A673 (cell line): ENCODE results near the gene ENOX1. TPM values are rescaled to one million over a fixed set of nuclear protein-coding genes. Genes with fewer than 3 reads are reported as not detected.

Experiments used
- BruUV-seq: library from RNA; stranded (reverse); fragments of 400-500 nt; replicated peaks from 2 replicates; lab custom pipeline; 2021; lab: Mats Ljungman, UMichigan
- CTCF ChIA-PET: fragments of 300-600 bp; sonication (Branson Sonifier 250); formaldehyde crosslinking; loops from one replicate; lab custom pipeline; 2022; ENCODE audit warnings: antibody characterized with exemption; lab: Charles Lee
- POLR2A ChIA-PET: fragments of 300-600 bp; sonication (Branson Sonifier 250); formaldehyde crosslinking; loops from one replicate; lab custom pipeline; 2022; ENCODE audit warnings: antibody characterized with exemption; ENCODE audit not compliant: low non-redundant PET; lab: Charles Lee
- DNase-seq: peaks from one replicate; pipeline ENCODE4 v3.0.0-alpha.2; 2015; ENCODE audit warnings: low spot score
- H3K27ac ChIP-seq: fragments of 200-600 bp; sonication (generic); 2 replicates; pipeline ENCODE4 v1.5.1; 2016; ENCODE audit warnings: mixed run types, low read depth, mild to moderate bottlenecking, mixed read lengths, antibody characterized with exemption, low read length; ENCODE audit not compliant: poor library complexity, severe bottlenecking
- H3K27me3 ChIP-seq: fragments of 200-600 bp; sonication (generic); replicated peaks from 2 replicates; pipeline ENCODE4 v1.6.1; 2017; ENCODE audit warnings: mixed run types, low read depth, mild to moderate bottlenecking, mixed read lengths, antibody characterized with exemption, low read length; ENCODE audit not compliant: insufficient read depth, poor library complexity
- H3K36me3 ChIP-seq: fragments of 200-600 bp; sonication (generic); 2 replicates; pipeline ENCODE4 v1.6.1; 2016; ENCODE audit warnings: mixed run types, mild to moderate bottlenecking, mixed read lengths, antibody characterized with exemption, low read length; ENCODE audit not compliant: insufficient read depth, poor library complexity, severe bottlenecking
- H3K4me1 ChIP-seq: fragments of 200-600 bp; sonication (generic); 2 replicates; pipeline ENCODE4 v1.6.1; 2017; ENCODE audit warnings: mixed run types, mild to moderate bottlenecking, mixed read lengths, antibody characterized with exemption, low read length; ENCODE audit not compliant: insufficient read depth, poor library complexity, severe bottlenecking
- H3K4me3 ChIP-seq: fragments of 200-600 bp; sonication (generic); 2 replicates; pipeline ENCODE4 v1.5.1; 2016; ENCODE audit warnings: low read depth, mixed run types, mild to moderate bottlenecking, mixed read lengths, low read length; ENCODE audit not compliant: poor library complexity, severe bottlenecking
- H3K9me3 ChIP-seq: fragments of 200-600 bp; sonication (generic); 2 replicates; pipeline ENCODE4 v1.6.1; 2016; ENCODE audit warnings: mixed run types, low read depth, mild to moderate bottlenecking, mixed read lengths, antibody characterized with exemption, low read length; ENCODE audit not compliant: poor library complexity, severe bottlenecking
- CTCF ChIP-seq: fragments of 300-800, 200-600 bp; sonication (generic); conservative IDR thresholded peaks from 2 replicates; pipeline ENCODE4 v1.5.1; 2017; ENCODE audit warnings: low read depth, mild to moderate bottlenecking, antibody characterized with exemption, low read length, moderate library complexity, mixed read lengths
- EZH2 ChIP-seq: fragments of 200-600 bp; sonication (generic); IDR thresholded peaks from 2 replicates; pipeline ENCODE4 v1.6.1; 2017; ENCODE audit warnings: borderline replicate concordance, low read depth, mild to moderate bottlenecking, mixed read lengths, antibody characterized with exemption, low read length; ENCODE audit not compliant: poor library complexity, severe bottlenecking
- intact Hi-C: fragments of 100-400 bp; cut with micrococcal nuclease; formaldehyde crosslinking; loops from one replicate; pipeline ENCODE4 v1.10.0; 2022; ENCODE audit not compliant: unreplicated experiment
- total RNA-seq: library from RNA; stranded (reverse); gene quantifications from 2 replicates; pipeline ENCODE4 v1.2.3, GENCODE V29; 2021

ENOX1 gene
- total RNA-seq, 1 experiment from 2014 or later = 4.4 TPM

- H3K4me3 ChIP-seq = no peak overlapping the region
- BruUV-seq = no TSS peak
- H3K27me3 ChIP-seq = no peaks in the 10 kb centered on the region
- H3K4me1 ChIP-seq = peaks cover 41% of the 10 kb centered on the region
- TF ChIP-seq EZH2 (no peak), CTCF (no peak)
- no peaks in the 10 kb centered on the region for H3K36me3 ChIP-seq
- intact Hi-C loops = loop anchor here (5.0 kb wide), 1 partner anchor 59 kb away; no protein-coding TSS in a partner anchor
- H3K9me3 ChIP-seq = no peaks in the 10 kb centered on the region
- ChIA-PET POLR2A (no interaction called here), CTCF (no interaction called here)
- no peak overlapping the region for H3K27ac ChIP-seq
- no peak for DNase-seq
These were observed 425.7 kb downstream of the ENOX1 start for GRCh38 chr13:43360892-43361610.

- intact Hi-C loops = loop anchor here (5.0 kb wide), 1 partner anchor 58 kb away; no protein-coding TSS in a partner anchor
- no TSS peak for BruUV-seq
- Histone ChIP-seq H3K4me1 (peaks cover 40% of the 10 kb centered on the region), H3K27me3 (no peaks in the 10 kb centered on the region), H3K36me3 (no peaks in the 10 kb centered on the region), H3K27ac (no peak overlapping the region), H3K9me3 (no peaks in the 10 kb centered on the region), H3K4me3 (no peak overlapping the region)
- POLR2A ChIA-PET = no interaction called here
- TF ChIP-seq CTCF (no peak), EZH2 (no peak)
- CTCF ChIA-PET = no interaction called here
- DNase-seq = no peak
These were observed 426.6 kb downstream of the ENOX1 start for GRCh38 chr13:43360171-43360570.

- no peak for DNase-seq
- BruUV-seq = no TSS peak
- H3K36me3 ChIP-seq = no peaks in the 10 kb centered on the region
- peaks cover 33% of the 10 kb centered on the region for H3K4me1 ChIP-seq
- no peak overlapping the region for H3K27ac ChIP-seq
- H3K27me3 ChIP-seq = no peaks in the 10 kb centered on the region
- ChIA-PET POLR2A (no interaction called here), CTCF (no interaction called here)
- intact Hi-C loops = no loop called here
- no peak for TF ChIP-seq CTCF
- no peak for TF ChIP-seq EZH2
- no peak overlapping the region for H3K4me3 ChIP-seq
- no peaks in the 10 kb centered on the region for H3K9me3 ChIP-seq
These were observed 427.2 kb downstream of the ENOX1 start for GRCh38 chr13:43359536-43359935.
